Endothelial cell of umbilical vein (primary cell): ENCODE measurements around the gene UTS2B. TPM values are rescaled to one million over a fixed set of nuclear protein-coding genes. Genes with fewer than 3 reads are reported as not detected.

ENCODE experiments used
- BruUV-seq: library from RNA; stranded (reverse); fragments of 400-500 nt; replicated peaks from 2 replicates; lab custom pipeline; 2021; lab: Mats Ljungman, UMichigan
- CTCF ChIA-PET: fragments of 300-600, 350-600 bp; sonication (Branson Sonifier 250); formaldehyde crosslinking; loops from one replicate; lab custom pipeline; 2021; ENCODE audit warnings: antibody characterized with exemption, inconsistent platforms; lab: Charles Lee
- POLR2A ChIA-PET: fragments of 300-600, 350-600 bp; sonication (Branson Sonifier 250); formaldehyde crosslinking; loops from one replicate; lab custom pipeline; 2021; ENCODE audit warnings: antibody characterized with exemption, inconsistent platforms; lab: Charles Lee
- DNase-seq: peaks from one replicate; pipeline ENCODE4 v3.0.0-alpha.2; 2011; ENCODE audit warnings: low read depth, low spot score
- FAIRE-seq: peaks from 2 replicates; lab custom pipeline; 2011; peaks lifted over from hg19 to GRCh38; lab: Jason Lieb, UNC
- H2AFZ ChIP-seq: 2 replicates; pipeline ENCODE4 v1.6.0; 2012; ENCODE audit warnings: low read depth, low read length, control low read depth, inconsistent platforms
- H3K27ac ChIP-seq: 2 replicates; pipeline ENCODE4 v1.5.1; 2011; ENCODE audit warnings: low read depth, mild to moderate bottlenecking, control low read depth, low read length, moderate library complexity; ENCODE audit not compliant: insufficient read depth
- H3K27me3 ChIP-seq, 2 experiments: 2 replicates each; pipeline versions ENCODE4 v1.6.0 to v1.6.1; 2011; ENCODE audit warnings: low read length in 2 of 2, mixed read lengths in 1 of 2; ENCODE audit not compliant: control insufficient read depth in 2 of 2, insufficient read depth in 2 of 2
- H3K36me3 ChIP-seq, 2 experiments: 2 replicates in 1 of 2; 3 replicates in 1 of 2; pipeline ENCODE4 v1.5.1; 2011; ENCODE audit warnings: low read length in 2 of 2, mild to moderate bottlenecking in 1 of 2, moderate library complexity in 1 of 2; ENCODE audit not compliant: control insufficient read depth in 2 of 2, insufficient read depth in 2 of 2; ENCODE audit errors: extremely low read depth in 1 of 2
- H3K4me1 ChIP-seq: 3 replicates; pipeline ENCODE4 v1.5.1; 2011; ENCODE audit warnings: mild to moderate bottlenecking, low read length; ENCODE audit not compliant: control insufficient read depth, insufficient read depth; ENCODE audit errors: extremely low read depth
- H3K4me2 ChIP-seq: 2 replicates; pipeline ENCODE4 v1.6.1; 2011; ENCODE audit warnings: low read length, control low read depth, mixed read lengths; ENCODE audit not compliant: insufficient read depth
- H3K4me3 ChIP-seq, 3 experiments: fragments of 200-600 bp in 1 of 3; sonication (generic), shearing (Covaris generic) in 1 of 3; replicated peaks in 1 of 3; 2 replicates each; pipeline ENCODE4 v1.5.1; 2011 to 2016; ENCODE audit warnings: control low read depth in 3 of 3, low read length in 3 of 3, mild to moderate bottlenecking in 2 of 3, inconsistent platforms in 1 of 3, low read depth in 1 of 3, moderate library complexity in 1 of 3; ENCODE audit not compliant: insufficient read depth in 1 of 3
- H3K79me2 ChIP-seq: 2 replicates; pipeline ENCODE4 v1.6.0; 2012; ENCODE audit warnings: low read length, inconsistent platforms; ENCODE audit not compliant: control insufficient read depth, insufficient read depth
- H3K9ac ChIP-seq: replicated peaks from 2 replicates; pipeline ENCODE3; 2011; ENCODE audit warnings: low read length, control low read depth; ENCODE audit not compliant: insufficient read depth; ENCODE audit errors: extremely low read depth
- H3K9me1 ChIP-seq: replicated peaks from 3 replicates; pipeline ENCODE4 v1.6.0; 2011; ENCODE audit warnings: mild to moderate bottlenecking, low read length; ENCODE audit not compliant: control insufficient read depth, insufficient read depth; ENCODE audit errors: extremely low read depth
- H3K9me3 ChIP-seq: replicated peaks from 2 replicates; pipeline ENCODE4 v1.5.1; 2012; ENCODE audit warnings: low read length, inconsistent platforms; ENCODE audit not compliant: control insufficient read depth, insufficient read depth
- H4K20me1 ChIP-seq: replicated peaks from 2 replicates; pipeline ENCODE3; 2011; ENCODE audit warnings: mild to moderate bottlenecking, low read length; ENCODE audit not compliant: control insufficient read depth, insufficient read depth; ENCODE audit errors: extremely low read depth
- EZH2 ChIP-seq: IDR thresholded peaks from 2 replicates; pipeline ENCODE4 v1.6.1; 2012; ENCODE audit warnings: borderline replicate concordance, low read depth, mild to moderate bottlenecking, moderate library complexity, low read length, inconsistent platforms; ENCODE audit not compliant: severe bottlenecking
- FOS ChIP-seq: IDR thresholded peaks from 2 replicates; pipeline ENCODE4 v1.6.1; 2011; ENCODE audit warnings: mild to moderate bottlenecking, low read length, moderate library complexity, borderline replicate concordance; ENCODE audit not compliant: insufficient read depth
- GATA2 ChIP-seq: IDR thresholded peaks from 2 replicates; pipeline ENCODE4 v1.7.0; 2011; ENCODE audit warnings: low read depth, mild to moderate bottlenecking, moderate library complexity, mixed read lengths, low read length; ENCODE audit not compliant: insufficient read length, insufficient read depth
- JUN ChIP-seq: IDR thresholded peaks from 2 replicates; pipeline ENCODE4 v1.6.1; 2011; ENCODE audit warnings: borderline replicate concordance, low read depth; ENCODE audit not compliant: insufficient read length, insufficient read depth
- MAX ChIP-seq: IDR thresholded peaks from 2 replicates; pipeline ENCODE4 v1.6.1; 2011; ENCODE audit not compliant: insufficient read depth, insufficient read length
- MYC ChIP-seq: IDR thresholded peaks from one replicate; pipeline ENCODE4 v1.6.1; 2011; ENCODE audit warnings: mild to moderate bottlenecking, low read depth, low read length
- POLR2A ChIP-seq: IDR thresholded peaks from 2 replicates; pipeline ENCODE4 v1.6.1; 2012; ENCODE audit warnings: low read depth, mild to moderate bottlenecking, control low read depth, low read length
- POLR2AphosphoS5 ChIP-seq: IDR thresholded peaks from 2 replicates; pipeline ENCODE4 v1.6.1; 2012; ENCODE audit warnings: low read depth, mild to moderate bottlenecking, control low read depth, low read length, moderate library complexity; ENCODE audit not compliant: insufficient read depth
- dilution Hi-C: fragments of 300-500 bp; cut with MboI; formaldehyde crosslinking; loops from one replicate; pipeline ENCODE4 v1.15.0; 2019; ENCODE audit warnings: low sequenced_read_pairs; ENCODE audit not compliant: extremely low pct_ligation_motif_present
- intact Hi-C: fragments of 100-400 bp; cut with micrococcal nuclease; formaldehyde crosslinking; loops from one replicate; pipeline ENCODE4 v1.10.0; 2022
- polyA plus RNA-seq, 4 experiments: library from polyadenylated mRNA; depleted of rRNA in 3 of 4; stranded (reverse) in 3 of 4; unstranded in 1 of 4; fragments of >200 nt; gene quantifications; 2 replicates each; pipeline versions ENCODE4 v1.2.1 to v1.2.3, GENCODE V29; 2011 to 2012; ENCODE audit warnings: missing spikeins in 1 of 4
- total RNA-seq: library from RNA; stranded (reverse); gene quantifications from 2 replicates; pipeline ENCODE4 v1.2.3, GENCODE V29; 2021
- TF ChIP-seq, protein P1 (sequence below), 2 donors: IDR thresholded peaks; 1 replicate in 1 of 2; 2 replicates in 1 of 2; pipeline ENCODE4 v1.5.1; 2011; ENCODE audit warnings: low read length in 2 of 2, mild to moderate bottlenecking in 2 of 2, moderate library complexity in 2 of 2, control low read depth in 1 of 2, inconsistent platforms in 1 of 2, low read depth in 1 of 2; ENCODE audit not compliant: insufficient read depth in 1 of 2; ENCODE audit errors: extremely low read depth in 1 of 2

Gene UTS2B
- total and polyA plus RNA-seq, 2 donors (not counting 3 experiments of a cell fraction or from before 2014, with no cell fraction given), result 0.21 to 1.1 TPM

DNA sequence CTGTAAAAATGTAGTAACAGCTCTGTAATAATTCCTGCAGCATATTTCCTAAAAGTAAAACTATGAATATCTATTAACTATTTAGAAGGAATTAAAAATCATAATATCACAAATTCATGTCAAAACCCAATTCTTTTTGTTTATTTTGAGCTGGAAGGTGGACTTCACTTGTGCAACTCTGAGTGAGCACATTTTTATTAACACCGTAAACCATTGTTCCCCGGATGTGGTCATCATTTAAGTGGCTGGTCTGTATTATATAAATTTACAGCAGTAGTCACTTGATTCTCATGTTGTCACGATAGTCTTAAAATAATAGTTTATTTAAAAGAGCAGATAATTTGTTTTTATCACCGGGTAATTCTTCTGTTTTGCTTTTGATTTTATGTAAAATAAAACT lies 43.0 kb upstream of the UTS2B start:
- ChIA-PET POLR2A (no interaction called here), CTCF (interaction anchor here (1.0 to 2.3 kb wide), 3 partner anchors 54 to 1071 kb away, joined by 3 to 7 read pairs (median 5); no protein-coding TSS in a partner anchor)
- no peak overlapping the region for H3K27ac ChIP-seq
- intact Hi-C loops, result no loop called here
- no peak overlapping the region for H3K9ac ChIP-seq
- BruUV-seq, result no TSS peak
- H3K4me3 ChIP-seq, result no peak overlapping the region
- H3K36me3 ChIP-seq, result peaks cover 9 to 28% of the 10 kb centered on the region in 2 experiments
- H3K9me1 ChIP-seq, result no peaks in the 10 kb centered on the region
- H4K20me1 ChIP-seq, result no peaks in the 10 kb centered on the region
- H3K9me3 ChIP-seq, result no peaks in the 10 kb centered on the region
- H3K27me3 ChIP-seq, result no peaks in the 10 kb centered on the region
- dilution Hi-C loops, result no loop called here
- no peak overlapping the region for H2AFZ ChIP-seq
- H3K79me2 ChIP-seq, result peaks cover 50% of the 10 kb centered on the region
- H3K4me2 ChIP-seq, result no peak overlapping the region
- TF ChIP-seq POLR2AphosphoS5 (no peak), FOS (no peak), POLR2A (no peak), MAX (no peak), GATA2 (no peak), MYC (no peak), EZH2 (no peak), JUN (no peak)
- TF ChIP-seq, protein P1, sequence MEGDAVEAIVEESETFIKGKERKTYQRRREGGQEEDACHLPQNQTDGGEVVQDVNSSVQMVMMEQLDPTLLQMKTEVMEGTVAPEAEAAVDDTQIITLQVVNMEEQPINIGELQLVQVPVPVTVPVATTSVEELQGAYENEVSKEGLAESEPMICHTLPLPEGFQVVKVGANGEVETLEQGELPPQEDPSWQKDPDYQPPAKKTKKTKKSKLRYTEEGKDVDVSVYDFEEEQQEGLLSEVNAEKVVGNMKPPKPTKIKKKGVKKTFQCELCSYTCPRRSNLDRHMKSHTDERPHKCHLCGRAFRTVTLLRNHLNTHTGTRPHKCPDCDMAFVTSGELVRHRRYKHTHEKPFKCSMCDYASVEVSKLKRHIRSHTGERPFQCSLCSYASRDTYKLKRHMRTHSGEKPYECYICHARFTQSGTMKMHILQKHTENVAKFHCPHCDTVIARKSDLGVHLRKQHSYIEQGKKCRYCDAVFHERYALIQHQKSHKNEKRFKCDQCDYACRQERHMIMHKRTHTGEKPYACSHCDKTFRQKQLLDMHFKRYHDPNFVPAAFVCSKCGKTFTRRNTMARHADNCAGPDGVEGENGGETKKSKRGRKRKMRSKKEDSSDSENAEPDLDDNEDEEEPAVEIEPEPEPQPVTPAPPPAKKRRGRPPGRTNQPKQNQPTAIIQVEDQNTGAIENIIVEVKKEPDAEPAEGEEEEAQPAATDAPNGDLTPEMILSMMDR (IDR thresholded peaks at IDR 0.05; ENCODE audit: extremely low read depth in 1 of 2, insufficient read depth in 1 of 2, low read depth in 1 of 2, low read length in 2 of 2), result no peak
- DNase-seq (no peak), FAIRE-seq (no peak)
- H3K4me1 ChIP-seq, result peaks cover 35% of the 10 kb centered on the region
